Neural cell (in vitro differentiated cells): ENCODE results near the gene NPR3.

Experiments used
- EZH2 ChIP-seq: fragments of 200-600, 300-800 bp; shearing (Covaris generic), sonication (generic); IDR thresholded peaks from 2 replicates; pipeline ENCODE4 v1.6.1; 2014; ENCODE audit warnings: antibody characterized with exemption, low read length, borderline replicate concordance, mild to moderate bottlenecking; ENCODE audit not compliant: insufficient read depth, poor library complexity, severe bottlenecking
- POLR2AphosphoS5 ChIP-seq: IDR thresholded peaks from 2 replicates; pipeline ENCODE4 v1.6.1; 2012
- RAD21 ChIP-seq: fragments of 450-650 bp; conservative IDR thresholded peaks from 2 replicates; pipeline ENCODE4 v1.6.1; 2014; ENCODE audit warnings: antibody characterized with exemption, mild to moderate bottlenecking, moderate library complexity
- TAF1 ChIP-seq: IDR thresholded peaks from 2 replicates; pipeline ENCODE4 v1.6.1; 2012; ENCODE audit warnings: low read depth
- TF ChIP-seq, protein P1 (sequence below): fragments of 450-650 bp; IDR thresholded peaks from 2 replicates; pipeline ENCODE4 v1.5.1; 2014; ENCODE audit warnings: antibody characterized with exemption, mild to moderate bottlenecking, moderate library complexity; ENCODE audit not compliant: poor library complexity, severe bottlenecking

DNA sequence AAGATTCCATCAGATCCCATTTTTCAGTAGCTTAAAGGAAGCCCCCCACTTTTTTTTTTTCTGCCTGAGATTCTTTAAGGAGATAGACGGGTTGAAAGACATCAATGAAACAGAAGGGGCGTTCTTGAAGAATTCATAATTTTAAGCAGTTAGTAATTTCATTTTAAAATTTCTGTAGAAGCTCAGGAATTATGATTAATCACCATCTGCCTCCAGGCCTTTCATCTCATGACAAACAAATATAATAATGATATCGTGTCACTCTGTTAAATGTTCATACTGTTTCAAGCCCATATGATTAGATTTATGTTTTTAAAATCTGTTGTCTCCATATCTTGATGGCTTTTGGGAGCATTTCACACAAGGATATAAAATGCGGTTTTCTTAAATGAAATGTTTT lies 75.2 kb downstream of the NPR3 start:
- TF ChIP-seq EZH2 (no peak), POLR2AphosphoS5 (no peak), RAD21 (no peak), TAF1 (no peak)
- TF ChIP-seq, protein P1, sequence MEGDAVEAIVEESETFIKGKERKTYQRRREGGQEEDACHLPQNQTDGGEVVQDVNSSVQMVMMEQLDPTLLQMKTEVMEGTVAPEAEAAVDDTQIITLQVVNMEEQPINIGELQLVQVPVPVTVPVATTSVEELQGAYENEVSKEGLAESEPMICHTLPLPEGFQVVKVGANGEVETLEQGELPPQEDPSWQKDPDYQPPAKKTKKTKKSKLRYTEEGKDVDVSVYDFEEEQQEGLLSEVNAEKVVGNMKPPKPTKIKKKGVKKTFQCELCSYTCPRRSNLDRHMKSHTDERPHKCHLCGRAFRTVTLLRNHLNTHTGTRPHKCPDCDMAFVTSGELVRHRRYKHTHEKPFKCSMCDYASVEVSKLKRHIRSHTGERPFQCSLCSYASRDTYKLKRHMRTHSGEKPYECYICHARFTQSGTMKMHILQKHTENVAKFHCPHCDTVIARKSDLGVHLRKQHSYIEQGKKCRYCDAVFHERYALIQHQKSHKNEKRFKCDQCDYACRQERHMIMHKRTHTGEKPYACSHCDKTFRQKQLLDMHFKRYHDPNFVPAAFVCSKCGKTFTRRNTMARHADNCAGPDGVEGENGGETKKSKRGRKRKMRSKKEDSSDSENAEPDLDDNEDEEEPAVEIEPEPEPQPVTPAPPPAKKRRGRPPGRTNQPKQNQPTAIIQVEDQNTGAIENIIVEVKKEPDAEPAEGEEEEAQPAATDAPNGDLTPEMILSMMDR, result no peak
